HCT116 (cell line): Measurements from ENCODE around the gene SNX8. TPM values are rescaled to one million over a fixed set of nuclear protein-coding genes. Genes with fewer than 3 reads are reported as not detected.

ENCODE experiments used
- ATAC-seq: fragments of 200-7000 bp; cut with Tn5 transposase; 2 replicates; pipeline ENCODE4 v1.9.1; 2020; ENCODE audit warnings: mild to moderate bottlenecking, moderate library complexity
- BruUV-seq: library from RNA; stranded (reverse); fragments of 400-500 nt; replicated peaks from 2 replicates; lab custom pipeline; 2021; lab: Mats Ljungman, UMichigan
- CTCF ChIA-PET: fragments of 300-600 bp; sonication (Branson Sonifier 250); formaldehyde crosslinking; loops from one replicate; lab custom pipeline; 2021; ENCODE audit warnings: antibody characterized with exemption; lab: Charles Lee
- POLR2A ChIA-PET: fragments of 300-600, 350-600 bp; sonication (Branson Sonifier 250); formaldehyde crosslinking; loops from one replicate; lab custom pipeline; 2021; ENCODE audit warnings: antibody characterized with exemption; lab: Charles Lee
- RAD21 ChIA-PET, 2 experiments: fragments of 300-600 bp; sonication (Branson Sonifier 250); formaldehyde crosslinking; loops; one replicate each; lab custom pipeline; 2023; ENCODE audit warnings: low total read pairs in 2 of 2; ENCODE audit not compliant: uncharacterized antibody in 2 of 2, unreplicated experiment in 2 of 2, low non-redundant PET in 1 of 2; lab: Charles Lee
- DNase-seq: peaks from one replicate; pipeline ENCODE4 v3.0.0-alpha.2; 2010; ENCODE audit warnings: low read depth, low spot score
- H2AFZ ChIP-seq: fragments of 200-600 bp; shearing (Covaris generic), sonication (generic); 2 replicates; pipeline ENCODE4 v1.6.1; 2017; ENCODE audit warnings: low read depth, mixed run types, mixed read lengths, antibody characterized with exemption, low read length; ENCODE audit not compliant: poor library complexity, severe bottlenecking
- H3K27ac ChIP-seq: 2 replicates; pipeline ENCODE4 v1.5.1; 2012; ENCODE audit warnings: low read depth, low read length
- H3K27me3 ChIP-seq: fragments of 200-600 bp; sonication (generic); 2 replicates; pipeline ENCODE4 v1.6.1; 2016; ENCODE audit warnings: mixed run types, low read length, mixed read lengths; ENCODE audit not compliant: insufficient read depth
- H3K36me3 ChIP-seq, 2 experiments: fragments of 200-500 bp in 1 of 2; fragments of 200-600 bp in 1 of 2; sonication (Bioruptor generic) in 1 of 2; sonication (generic) in 1 of 2; 2 replicates each; pipeline versions ENCODE4 v1.5.1 to v1.6.1; 2014 to 2016; ENCODE audit warnings: low read length in 2 of 2, inconsistent platforms in 1 of 2, mixed read lengths in 1 of 2, mixed run types in 1 of 2; ENCODE audit not compliant: insufficient read depth in 2 of 2, control insufficient read depth in 1 of 2
- H3K4me1 ChIP-seq, 2 experiments: fragments of 200-600 bp in 1 of 2; sonication (generic) in 1 of 2; 2 replicates each; pipeline versions ENCODE4 v1.5.1 to v1.6.1; 2012 to 2017; ENCODE audit warnings: low read length in 2 of 2, inconsistent platforms in 1 of 2, mild to moderate bottlenecking in 1 of 2, mixed read lengths in 1 of 2, mixed run types in 1 of 2, moderate library complexity in 1 of 2; ENCODE audit not compliant: insufficient read depth in 2 of 2, control insufficient read depth in 1 of 2
- H3K4me2 ChIP-seq: fragments of 200-600 bp; sonication (generic); 2 replicates; pipeline ENCODE4 v1.6.1; 2017; ENCODE audit warnings: mixed run types, low read length, mixed read lengths
- H3K4me3 ChIP-seq, 2 experiments: fragments of 200-600 bp in 1 of 2; sonication (generic) in 1 of 2; replicated peaks in 1 of 2; 2 replicates each; pipeline ENCODE4 v1.5.1; 2011 to 2016; ENCODE audit warnings: low read length in 2 of 2, control low read depth in 1 of 2, low read depth in 1 of 2, mild to moderate bottlenecking in 1 of 2, mixed read lengths in 1 of 2, mixed run types in 1 of 2
- H3K79me2 ChIP-seq: fragments of 200-600 bp; sonication (generic); 2 replicates; pipeline ENCODE4 v1.6.1; 2017; ENCODE audit warnings: mild to moderate bottlenecking, mixed run types, low read length, moderate library complexity, mixed read lengths; ENCODE audit not compliant: insufficient read depth
- H3K9ac ChIP-seq: fragments of 200-600 bp; sonication (generic); 2 replicates; pipeline ENCODE4 v1.6.1; 2016; ENCODE audit warnings: low read length, mixed read lengths
- H3K9me2 ChIP-seq: fragments of 200-600 bp; sonication (generic), shearing (Covaris generic); 2 replicates; pipeline ENCODE4 v1.6.1; 2017; ENCODE audit warnings: mixed run types, mild to moderate bottlenecking, moderate library complexity; ENCODE audit not compliant: insufficient read depth
- H3K9me3 ChIP-seq, 2 experiments: fragments of 200-500 bp in 1 of 2; fragments of 200-600 bp in 1 of 2; sonication (Bioruptor generic) in 1 of 2; sonication (generic) in 1 of 2; 2 replicates each; pipeline ENCODE4 v1.6.1; 2014 to 2017; ENCODE audit warnings: low read length in 2 of 2, mixed read lengths in 2 of 2, inconsistent platforms in 1 of 2, low read depth in 1 of 2, mild to moderate bottlenecking in 1 of 2, mixed run types in 1 of 2, moderate library complexity in 1 of 2; ENCODE audit not compliant: control insufficient read depth in 1 of 2, insufficient read depth in 1 of 2
- H4K20me1 ChIP-seq: fragments of 200-600 bp; sonication (generic), shearing (Covaris generic); 2 replicates; pipeline ENCODE4 v1.6.1; 2017; ENCODE audit warnings: mixed run types, mild to moderate bottlenecking, moderate library complexity; ENCODE audit not compliant: insufficient read depth
- CBX3 ChIP-seq: IDR thresholded peaks from 2 replicates; pipeline ENCODE4 v1.6.1; 2012; ENCODE audit warnings: low read depth
- CTCF ChIP-seq, 3 experiments: fragments of 200-600 bp in 1 of 3; sonication (generic) in 1 of 3; IDR thresholded peaks in 2 of 3; conservative IDR thresholded peaks in 1 of 3; 2 replicates each; pipeline ENCODE4 v1.5.1; 2012 to 2017; ENCODE audit warnings: low read depth in 2 of 3, low read length in 2 of 3, antibody characterized with exemption in 1 of 3, borderline replicate concordance in 1 of 3, control low read depth in 1 of 3, mild to moderate bottlenecking in 1 of 3, mixed read lengths in 1 of 3, mixed run types in 1 of 3, moderate library complexity in 1 of 3; ENCODE audit not compliant: insufficient read depth in 1 of 3
- ELF1 ChIP-seq: IDR thresholded peaks from 2 replicates; pipeline ENCODE4 v1.6.1; 2012; ENCODE audit warnings: low read depth, borderline replicate concordance
- EZH2phosphoT487 ChIP-seq: fragments of 200-600 bp; IDR thresholded peaks from 2 replicates; pipeline ENCODE4 v1.6.1; 2018; ENCODE audit warnings: antibody characterized with exemption, borderline replicate concordance
- FOSL1 ChIP-seq: IDR thresholded peaks from 2 replicates; pipeline ENCODE4 v1.6.1; 2012; ENCODE audit warnings: low read depth
- JUND ChIP-seq: IDR thresholded peaks from 2 replicates; pipeline ENCODE4 v1.6.1; 2012
- MAX ChIP-seq: IDR thresholded peaks from 2 replicates; pipeline ENCODE4 v1.6.1; 2012
- POLR2A ChIP-seq: IDR thresholded peaks from 2 replicates; pipeline ENCODE4 v1.7.0; 2011; ENCODE audit warnings: borderline replicate concordance; ENCODE audit not compliant: insufficient read depth, insufficient read length; ENCODE audit errors: extremely low read depth
- RAD21 ChIP-seq: IDR thresholded peaks from 2 replicates; pipeline ENCODE4 v1.6.1; 2012; ENCODE audit warnings: low read depth, mild to moderate bottlenecking
- SIN3A ChIP-seq: IDR thresholded peaks from 2 replicates; pipeline ENCODE4 v1.6.1; 2012; ENCODE audit warnings: low read depth
- SP1 ChIP-seq: IDR thresholded peaks from 2 replicates; pipeline ENCODE4 v1.6.1; 2012; ENCODE audit warnings: low read depth
- SRF ChIP-seq: IDR thresholded peaks from 2 replicates; pipeline ENCODE4 v1.6.1; 2012; ENCODE audit warnings: low read depth
- YY1 ChIP-seq: IDR thresholded peaks from 2 replicates; pipeline ENCODE4 v1.6.1; 2011; ENCODE audit warnings: low read length, low read depth, moderate library complexity, mild to moderate bottlenecking; ENCODE audit not compliant: insufficient replicate concordance; ENCODE audit errors: extremely low read depth
- ZBTB33 ChIP-seq: IDR thresholded peaks from 2 replicates; pipeline ENCODE4 v1.6.1; 2011; ENCODE audit warnings: mild to moderate bottlenecking, low read length, moderate library complexity; ENCODE audit not compliant: insufficient replicate concordance; ENCODE audit errors: extremely low read depth
- ZFX ChIP-seq: fragments of 450-650 bp; IDR thresholded peaks from 2 replicates; pipeline ENCODE4 v1.6.1; 2017
- ZNF274 ChIP-seq: fragments of 200-500 bp; sonication (Bioruptor generic); IDR thresholded peaks from 2 replicates; pipeline ENCODE4 v1.6.1; 2014; ENCODE audit warnings: mild to moderate bottlenecking, low read depth, low read length, inconsistent platforms
- intact Hi-C: fragments of 100-400 bp; cut with micrococcal nuclease; formaldehyde crosslinking; loops from 2 replicates; pipeline ENCODE4 v1.10.0; 2022
- total RNA-seq: library from RNA; stranded (reverse); gene quantifications from one replicate; pipeline ENCODE4 v1.2.1, GENCODE V29; 2021; ENCODE audit not compliant: unreplicated experiment

SNX8 gene
- total RNA-seq, 1 experiment from 2014 or later = 41.7 TPM

DNA sequence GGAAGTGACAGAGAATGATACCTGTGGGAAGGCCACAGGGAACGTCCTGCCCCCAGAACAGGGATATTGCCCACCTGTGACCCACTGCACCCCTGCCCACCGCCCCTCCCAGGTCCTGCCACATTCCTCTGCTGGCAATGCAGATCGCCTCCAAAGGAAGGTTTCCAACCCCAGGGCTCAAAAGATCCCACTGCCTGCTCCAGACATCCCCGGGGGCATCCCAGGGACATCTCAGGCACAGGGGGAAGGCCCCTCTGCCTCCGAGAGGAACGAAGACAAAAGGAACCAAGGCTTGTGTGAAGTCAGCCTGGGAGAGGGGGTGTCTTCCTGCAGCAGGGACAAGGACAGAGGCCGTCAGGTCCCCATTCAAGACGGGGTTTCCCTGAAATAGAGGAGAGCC lies 43.7 kb downstream of the SNX8 start:
- H4K20me1 ChIP-seq = no peaks in the 10 kb centered on the region
- ATAC-seq = no peak
- H3K4me1 ChIP-seq = peaks cover 0 to 5% of the 10 kb centered on the region in 2 experiments; a peak in 2 of 4 replicates
- ChIA-PET POLR2A (no interaction called here), RAD21 (no interaction called here), CTCF (no interaction called here)
- no peak overlapping the region for H3K9ac ChIP-seq
- H3K9me2 ChIP-seq = no peaks in the 10 kb centered on the region
- no peak overlapping the region for H2AFZ ChIP-seq
- BruUV-seq = no TSS peak
- no peaks in the 10 kb centered on the region for H3K9me3 ChIP-seq
- no peak overlapping the region for H3K4me3 ChIP-seq
- no peaks in the 10 kb centered on the region for H3K79me2 ChIP-seq
- no peak for DNase-seq
- H3K36me3 ChIP-seq = no peaks in the 10 kb centered on the region
- TF ChIP-seq SP1 (no peak), ZFX (no peak), SIN3A (no peak), SRF (no peak), ZBTB33 (no peak), RAD21 (no peak), ELF1 (no peak), POLR2A (no peak), MAX (no peak), CBX3 (no peak), YY1 (no peak), ZNF274 (no peak), JUND (no peak), FOSL1 (no peak), CTCF (IDR thresholded peaks at IDR 0.05 in 2 of 3, conservative IDR thresholded peaks at IDR 0.05 in 1 of 3; ENCODE audit: borderline replicate concordance in 1 of 3, insufficient read depth in 1 of 3, low read depth in 2 of 3, low read length in 2 of 3) (no peak), EZH2phosphoT487 (no peak)
- intact Hi-C loops = no loop called here
- no peaks in the 10 kb centered on the region for H3K27me3 ChIP-seq
- no peak overlapping the region for H3K27ac ChIP-seq
- no peak overlapping the region for H3K4me2 ChIP-seq
